ENCODE measurements around the gene PPP1R1B.

DNA sequence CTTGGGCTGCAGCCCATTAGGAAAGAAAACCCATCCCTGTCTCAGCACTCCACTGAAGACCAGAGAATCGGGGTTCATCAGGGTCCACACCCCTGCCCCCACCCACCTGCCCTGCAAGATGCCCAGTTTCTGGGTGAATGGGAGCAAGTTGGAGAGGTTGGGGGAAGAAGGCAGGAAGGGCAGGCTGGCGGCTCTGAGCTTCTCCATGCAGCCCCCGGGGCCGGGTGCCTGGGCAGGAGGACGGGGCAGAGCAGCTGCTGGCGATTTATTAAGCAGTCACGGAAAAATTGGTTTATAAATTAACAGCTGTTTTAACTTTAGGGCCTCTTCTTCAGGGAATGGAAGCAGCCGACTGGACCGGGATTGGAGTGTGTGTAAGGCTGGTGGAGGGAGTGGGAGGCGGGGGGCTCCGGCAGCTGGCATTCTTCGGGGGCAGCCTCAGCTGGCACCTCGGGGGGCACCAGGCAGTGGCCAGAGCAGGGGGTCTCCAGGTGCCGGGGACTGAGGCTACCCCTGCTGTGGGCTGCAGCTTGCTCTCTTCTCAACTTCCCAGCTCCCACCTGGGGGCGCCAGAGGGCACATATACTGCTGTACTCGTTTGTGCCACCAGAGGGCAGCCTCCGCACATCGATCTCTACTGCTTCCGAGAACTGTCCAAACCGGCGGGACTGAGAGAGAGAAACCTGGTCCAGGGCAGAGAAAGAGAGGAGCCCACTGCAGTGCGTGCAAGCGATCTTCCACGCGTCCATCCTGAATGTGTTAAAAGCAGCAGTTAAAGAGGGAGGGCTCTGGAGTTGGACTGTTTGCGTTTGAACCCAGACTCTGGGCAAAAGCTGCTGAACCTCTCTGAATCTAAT is 5.0 kb upstream of the PPP1R1B start:
- TF ChIP-seq, protein P1, sequence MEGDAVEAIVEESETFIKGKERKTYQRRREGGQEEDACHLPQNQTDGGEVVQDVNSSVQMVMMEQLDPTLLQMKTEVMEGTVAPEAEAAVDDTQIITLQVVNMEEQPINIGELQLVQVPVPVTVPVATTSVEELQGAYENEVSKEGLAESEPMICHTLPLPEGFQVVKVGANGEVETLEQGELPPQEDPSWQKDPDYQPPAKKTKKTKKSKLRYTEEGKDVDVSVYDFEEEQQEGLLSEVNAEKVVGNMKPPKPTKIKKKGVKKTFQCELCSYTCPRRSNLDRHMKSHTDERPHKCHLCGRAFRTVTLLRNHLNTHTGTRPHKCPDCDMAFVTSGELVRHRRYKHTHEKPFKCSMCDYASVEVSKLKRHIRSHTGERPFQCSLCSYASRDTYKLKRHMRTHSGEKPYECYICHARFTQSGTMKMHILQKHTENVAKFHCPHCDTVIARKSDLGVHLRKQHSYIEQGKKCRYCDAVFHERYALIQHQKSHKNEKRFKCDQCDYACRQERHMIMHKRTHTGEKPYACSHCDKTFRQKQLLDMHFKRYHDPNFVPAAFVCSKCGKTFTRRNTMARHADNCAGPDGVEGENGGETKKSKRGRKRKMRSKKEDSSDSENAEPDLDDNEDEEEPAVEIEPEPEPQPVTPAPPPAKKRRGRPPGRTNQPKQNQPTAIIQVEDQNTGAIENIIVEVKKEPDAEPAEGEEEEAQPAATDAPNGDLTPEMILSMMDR (conservative IDR thresholded peaks at IDR 0.05; ENCODE audit: low read depth, low read length): peak; percentile 100; the same call in 1 of the 2 replicates
- peak; percentile 35; the same call in 1 of the 2 replicates for TF ChIP-seq MAZ (IDR thresholded peaks at IDR 0.05; ENCODE audit: borderline replicate concordance, low read depth, low read length)
- no peak for TF ChIP-seq CEBPB (IDR thresholded peaks at IDR 0.05; ENCODE audit: low read depth, low read length)
- no peak; the same call in 1 of the 2 replicates for TF ChIP-seq MAFK (IDR thresholded peaks at IDR 0.05; ENCODE audit: low read depth, low read length)
- TF ChIP-seq RCOR1 (IDR thresholded peaks at IDR 0.05; ENCODE audit: insufficient replicate concordance, low read length): no peak
- TF ChIP-seq SMC3 (IDR thresholded peaks at IDR 0.05; ENCODE audit: low read depth, low read length): peak; percentile 97
